ENCODE measurements around the gene TGFBI. TPM values are rescaled to one million over a fixed set of nuclear protein-coding genes. Genes with fewer than 3 reads are reported as not detected.

The TGFBI gene
- total and polyA plus RNA-seq, 11 donors: 31.8 to 206 (median 50.0) TPM

DNA sequence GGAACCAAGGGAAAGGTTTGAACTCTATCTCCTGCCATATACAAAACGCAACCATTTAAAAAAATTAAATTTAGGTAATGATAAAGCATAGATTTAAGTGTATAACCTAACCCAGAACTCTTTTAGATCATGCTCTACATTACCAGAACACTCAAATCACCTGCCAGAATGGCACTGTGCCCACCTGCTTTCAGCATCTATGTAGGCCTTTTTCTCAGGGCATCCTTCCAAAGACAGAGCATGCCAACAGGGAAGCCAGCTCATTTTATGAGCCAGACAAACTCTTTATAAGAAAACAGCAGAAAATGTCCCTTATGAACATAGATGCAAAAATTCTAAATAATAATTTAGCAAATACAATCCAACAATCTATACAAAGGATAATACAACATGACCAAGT is 55.9 kb downstream of the TGFBI start:
- H3K27me3 ChIP-seq: peaks cover 0 to 2% (median 0%) of the 10 kb centered on the region in 9 donors
- TF ChIP-seq, protein P1, sequence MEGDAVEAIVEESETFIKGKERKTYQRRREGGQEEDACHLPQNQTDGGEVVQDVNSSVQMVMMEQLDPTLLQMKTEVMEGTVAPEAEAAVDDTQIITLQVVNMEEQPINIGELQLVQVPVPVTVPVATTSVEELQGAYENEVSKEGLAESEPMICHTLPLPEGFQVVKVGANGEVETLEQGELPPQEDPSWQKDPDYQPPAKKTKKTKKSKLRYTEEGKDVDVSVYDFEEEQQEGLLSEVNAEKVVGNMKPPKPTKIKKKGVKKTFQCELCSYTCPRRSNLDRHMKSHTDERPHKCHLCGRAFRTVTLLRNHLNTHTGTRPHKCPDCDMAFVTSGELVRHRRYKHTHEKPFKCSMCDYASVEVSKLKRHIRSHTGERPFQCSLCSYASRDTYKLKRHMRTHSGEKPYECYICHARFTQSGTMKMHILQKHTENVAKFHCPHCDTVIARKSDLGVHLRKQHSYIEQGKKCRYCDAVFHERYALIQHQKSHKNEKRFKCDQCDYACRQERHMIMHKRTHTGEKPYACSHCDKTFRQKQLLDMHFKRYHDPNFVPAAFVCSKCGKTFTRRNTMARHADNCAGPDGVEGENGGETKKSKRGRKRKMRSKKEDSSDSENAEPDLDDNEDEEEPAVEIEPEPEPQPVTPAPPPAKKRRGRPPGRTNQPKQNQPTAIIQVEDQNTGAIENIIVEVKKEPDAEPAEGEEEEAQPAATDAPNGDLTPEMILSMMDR (IDR thresholded peaks at IDR 0.05): no peak
- no peak for TF ChIP-seq POLR2A (IDR thresholded peaks at IDR 0.05)
- 52 to 77% (median 63%) methylated on average over 1 of the region's 1 CpG for WGBS, 4 donors
- DNase-seq (peak in 4 of 5 donors; percentile 51 to 78 (median 67)), ATAC-seq (no peak)
- no peaks in the 10 kb centered on the region for H3K36me3 ChIP-seq
- H3K4me3 ChIP-seq: no peak overlapping the region
- H3K4me1 ChIP-seq: peaks cover 6 to 68% (median 36%) of the 10 kb centered on the region in 12 donors
- H3K9me3 ChIP-seq: no peaks in the 10 kb centered on the region
- intact Hi-C loops (cut with DNase I): loop anchor here in 9 of 10 donors (5.0 to 10.0 kb wide), 9 partner anchors 48 to 200 kb away; partner anchors contain the start of gene SMAD5 (in 7 of the 9)
- H3K27ac ChIP-seq: peak overlapping the region in 2 of 12 donors; percentile 3 to 16

DNA sequence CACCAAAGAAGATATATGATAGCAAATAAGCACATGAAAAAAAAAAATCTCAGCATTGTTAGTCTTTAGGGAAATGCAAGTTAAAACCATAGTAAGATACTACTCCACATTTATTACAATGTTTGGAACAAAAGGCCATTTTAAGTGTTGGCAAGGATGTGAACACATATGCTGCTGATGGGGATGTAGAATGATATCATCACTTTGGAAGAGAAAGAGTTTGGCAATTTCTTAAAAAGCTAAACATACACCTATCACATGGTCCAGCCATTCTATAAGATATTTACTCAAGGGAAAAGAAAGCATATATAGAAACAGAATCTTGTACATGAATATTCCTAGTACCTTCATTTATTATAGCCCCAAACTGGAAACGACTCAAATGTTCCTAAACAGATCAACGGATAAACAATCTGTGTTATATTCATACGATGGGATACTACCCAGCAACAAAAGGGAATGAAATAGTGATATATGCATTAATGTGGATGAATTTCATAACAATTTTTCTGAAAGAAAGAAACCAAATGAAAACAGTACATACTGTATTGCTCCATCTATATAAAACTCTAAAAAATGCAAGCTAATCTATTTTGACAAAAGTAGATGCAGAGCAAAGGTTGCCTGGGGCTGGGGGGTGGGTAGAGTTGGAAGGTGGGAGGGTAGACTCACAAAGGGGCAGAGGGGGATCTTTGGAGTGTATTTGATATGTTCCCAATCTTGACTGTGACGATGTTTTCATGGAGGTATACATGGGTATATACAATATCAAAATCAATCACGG is 58.2 kb downstream of the TGFBI start:
- no peak overlapping the region for H3K4me3 ChIP-seq
- intact Hi-C loops (cut with DNase I): loop anchor here in 5 of 10 donors (5.0 to 10.0 kb wide), 4 partner anchors 45 to 202 kb away; partner anchors contain the start of gene SMAD5 (in 5 of the 5)
- H3K27ac ChIP-seq: peak overlapping the region in 11 of 12 donors; percentile 54 to 94 (median 89)
- TF ChIP-seq, protein P1 (IDR thresholded peaks at IDR 0.05): no peak
- TF ChIP-seq POLR2A (IDR thresholded peaks at IDR 0.05): no peak
- WGBS, 4 donors: 73 to 85% (median 80%) methylated on average over 5 of the region's 5 CpGs
- H3K27me3 ChIP-seq: no peaks in the 10 kb centered on the region
- no peaks in the 10 kb centered on the region for H3K9me3 ChIP-seq
- no peaks in the 10 kb centered on the region for H3K36me3 ChIP-seq
- ATAC-seq (no peak), DNase-seq (no peak)
- H3K4me1 ChIP-seq: peaks cover 6 to 70% (median 34%) of the 10 kb centered on the region in 12 donors

DNA sequence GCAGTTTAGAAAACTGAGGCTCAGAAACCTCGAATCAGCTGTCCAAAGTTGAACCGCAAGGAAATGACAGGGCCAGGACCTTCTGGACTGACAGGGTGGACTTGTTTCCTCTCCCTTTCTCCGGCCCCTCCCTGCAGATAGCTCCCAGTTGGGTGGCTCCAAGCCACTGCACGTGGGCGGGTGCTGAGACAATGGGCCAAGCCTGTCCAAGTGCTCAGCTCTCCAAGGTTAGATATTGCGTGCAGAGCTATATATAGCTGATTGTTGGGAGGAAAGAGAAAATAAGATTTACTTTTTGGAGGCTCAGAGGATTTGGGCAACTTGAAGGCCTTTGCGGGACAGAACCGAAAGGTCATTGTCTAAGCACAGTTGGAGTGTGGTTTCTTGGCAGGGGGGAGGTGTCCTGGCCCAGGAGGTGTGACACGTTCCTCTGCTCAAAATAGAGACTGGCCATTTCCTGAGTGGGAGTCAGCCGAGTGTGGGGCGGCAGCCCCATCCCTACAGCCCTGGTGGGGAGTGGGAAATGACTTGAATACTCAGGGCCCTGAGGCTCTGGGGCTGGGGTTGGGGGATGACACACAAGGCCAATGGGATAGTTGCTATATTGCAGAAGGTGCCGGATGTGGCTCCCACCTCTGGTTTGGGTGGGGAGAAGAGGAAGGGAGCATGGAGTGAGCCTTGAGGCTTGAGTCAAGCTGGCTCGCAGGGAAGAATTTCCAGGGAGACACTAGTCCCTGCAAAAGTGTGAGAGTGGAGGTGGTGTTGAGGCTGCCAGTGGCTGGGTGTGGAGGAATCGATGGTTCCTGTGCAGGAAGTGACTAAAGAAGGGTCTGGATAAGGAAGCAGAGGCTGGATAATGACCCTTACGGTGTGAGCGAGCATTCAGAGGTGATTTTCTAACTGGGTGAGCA is 59.4 kb downstream of the TGFBI start:
- Histone ChIP-seq H3K36me3 (no peaks in the 10 kb centered on the region), H3K27ac (peak overlapping the region; percentile 68 to 94 (median 88)), H3K27me3 (no peaks in the 10 kb centered on the region), H3K4me1 (peaks cover 6 to 62% (median 32%) of the 10 kb centered on the region in 12 donors), H3K9me3 (no peaks in the 10 kb centered on the region), H3K4me3 (peak overlapping the region in 3 of 12 donors; percentile 4 to 23 (median 17))
- no peak for TF ChIP-seq POLR2A (IDR thresholded peaks at IDR 0.05)
- intact Hi-C loops (cut with DNase I): loop anchor here in 7 of 10 donors (2.0 to 10.0 kb wide), 5 partner anchors 44 to 203 kb away; partner anchors contain the start of gene SMAD5 (in 7 of the 7)
- ATAC-seq (peak; percentile 97 to 99 (median 98)), DNase-seq (peak; percentile 90 to 94 (median 92))
- WGBS, 4 donors: 28 to 32% (median 29%) methylated on average over 15 to 16 of the region's 16 CpGs

DNA sequence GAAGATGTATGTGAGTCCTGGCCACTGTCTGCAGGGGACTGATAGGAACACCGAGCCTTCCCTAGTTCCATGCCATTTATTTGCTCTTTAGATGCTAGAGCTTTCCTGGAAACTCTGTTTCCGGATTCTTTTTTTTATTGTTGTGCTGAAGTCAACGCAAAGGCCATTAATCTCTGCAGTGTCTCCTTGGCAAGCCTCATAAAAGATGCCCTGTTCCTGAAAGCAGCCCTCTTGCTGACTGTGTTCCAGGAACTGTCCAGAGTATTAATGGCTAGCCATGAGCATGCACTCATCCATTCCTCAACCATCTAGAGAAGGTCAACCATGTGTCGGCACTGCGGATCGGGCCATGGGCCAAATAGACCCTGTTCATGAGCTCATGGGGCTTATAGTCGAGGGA is 61.0 kb downstream of the TGFBI start:
- no peaks in the 10 kb centered on the region for H3K9me3 ChIP-seq
- H3K27ac ChIP-seq: peak overlapping the region in 5 of 12 donors; percentile 68 to 94 (median 92)
- peaks cover 6 to 54% (median 30%) of the 10 kb centered on the region in 12 donors for H3K4me1 ChIP-seq
- H3K27me3 ChIP-seq: no peaks in the 10 kb centered on the region
- ATAC-seq: no peak
- no peak for DNase-seq
- H3K36me3 ChIP-seq: no peaks in the 10 kb centered on the region
- no peak overlapping the region for H3K4me3 ChIP-seq
- intact Hi-C loops (cut with DNase I): loop anchor here in 8 of 10 donors (2.0 to 10.0 kb wide), 5 partner anchors 43 to 205 kb away; partner anchors contain the start of gene SMAD5 (in 8 of the 8)
- no peak for TF ChIP-seq POLR2A (IDR thresholded peaks at IDR 0.05)
- TF ChIP-seq, protein P1 (IDR thresholded peaks at IDR 0.05): no peak
- WGBS, 4 donors: 52 to 61% (median 58%) methylated on average over 7 of the region's 7 CpGs
